Muscle of leg (tissue), 11 donors: ENCODE data around the gene ITGB5. TPM values are rescaled to one million over a fixed set of nuclear protein-coding genes. Genes with fewer than 3 reads are reported as not detected.
A peak's percentile ranks its signal among the peaks of the same experiment; 100 is the strongest.

ENCODE experiments used
- DNase-seq: peaks from one replicate; pipeline ENCODE4 v3.0.0; 2013
- H3K27ac ChIP-seq: one replicate; pipeline ENCODE4 v1.5.1; 2013; ENCODE audit warnings: mild to moderate bottlenecking, low read length, control low read depth
- H3K27me3 ChIP-seq: one replicate; pipeline ENCODE4 v1.6.1; 2013; ENCODE audit warnings: low read length; ENCODE audit not compliant: control insufficient read depth, insufficient read depth
- H3K36me3 ChIP-seq: one replicate; pipeline ENCODE4 v1.6.1; 2013; ENCODE audit warnings: low read length; ENCODE audit not compliant: control insufficient read depth, insufficient read depth
- H3K4me1 ChIP-seq: one replicate; pipeline ENCODE4 v1.6.1; 2013; ENCODE audit warnings: low read length; ENCODE audit not compliant: control insufficient read depth, insufficient read depth
- H3K4me3 ChIP-seq: one replicate; pipeline ENCODE4 v1.5.1; 2013; ENCODE audit warnings: low read length, control low read depth
- H3K9me3 ChIP-seq: replicated peaks from 2 replicates; pipeline ENCODE4 v1.6.1; 2013; ENCODE audit warnings: low read depth, low read length; ENCODE audit not compliant: control insufficient read depth
- WGBS: methylation state at CpG from one replicate; pipeline ENCODE4 v1.1.5; 2013; ENCODE audit warnings: missing lambda C conversion rate; ENCODE audit not compliant: insufficient coverage; 5-methylcytosine and 5-hydroxymethylcytosine counted together
- polyA plus RNA-seq, 8 donors: library from polyadenylated mRNA; unstranded; fragments of 120-200 nt; gene quantifications; one replicate each; pipeline versions ENCODE4 v1.2.1 to v1.2.3, GENCODE V29; 2013; ENCODE audit warnings: inconsistent platforms in 1 of 8, low replicate concordance in 1 of 8; ENCODE audit not compliant: insufficient read length in 8 of 8, insufficient read depth in 1 of 8
- total RNA-seq: library from RNA; stranded (reverse); fragments of 120-200 nt; gene quantifications from one replicate; pipeline ENCODE4 v1.2.4, GENCODE V29; 2013

ITGB5 gene
- total and polyA plus RNA-seq, 9 donors: 14.3 to 60.4 (median 30.6) TPM

DNA sequence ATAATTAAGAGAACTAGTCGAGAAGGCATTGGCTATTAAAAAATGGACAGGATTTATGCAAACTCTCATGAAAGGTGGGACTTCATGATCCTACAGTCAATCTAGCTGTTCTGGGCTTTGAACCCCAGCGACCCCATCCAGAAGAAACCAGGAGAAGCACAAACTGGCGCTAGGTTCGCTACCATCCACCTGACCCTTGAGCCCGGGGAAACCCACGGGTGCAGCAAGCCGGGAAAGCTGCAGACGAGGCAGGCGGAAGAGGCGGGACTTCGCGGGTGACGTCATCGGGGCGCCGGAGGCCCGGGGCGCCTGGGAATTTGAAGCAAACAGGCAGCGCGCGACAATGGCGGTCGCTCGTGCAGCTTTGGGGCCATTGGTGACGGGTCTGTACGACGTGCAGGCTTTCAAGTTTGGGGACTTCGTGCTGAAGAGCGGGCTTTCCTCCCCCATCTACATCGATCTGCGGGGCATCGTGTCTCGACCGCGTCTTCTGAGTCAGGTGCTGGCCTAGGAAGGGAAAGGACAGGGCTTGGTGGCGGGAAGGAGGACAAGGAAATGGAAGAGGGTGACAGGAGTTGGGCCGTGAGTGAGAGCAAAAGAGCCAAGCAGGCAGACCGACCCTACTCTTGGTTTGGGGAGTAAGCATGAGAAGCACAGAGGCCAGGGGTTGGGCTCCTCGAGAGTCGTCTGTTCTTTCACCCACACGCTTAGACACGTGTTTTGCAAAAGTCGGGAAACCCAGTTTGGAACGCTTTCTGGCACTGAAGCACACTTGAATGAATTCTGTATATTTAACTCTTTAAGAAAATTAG, 156.8 kb downstream of the ITGB5 start, which contains the start of gene UMPS:
Gene UMPS, plus strand, starts transcription at position 324 of the 812 bp plus-strand sequence. Its CDS starts 20 bp downstream, at position 344.
- peaks cover 9% of the 10 kb centered on the region for H3K36me3 ChIP-seq
- peak; percentile 94 for DNase-seq
- H3K27ac ChIP-seq: peak within 1 kb of the TSS; percentile 75
- H3K4me3 ChIP-seq: peak within 1 kb of the TSS; percentile 92
- 0% methylated on average over 31 of the region's 44 CpGs for WGBS
- H3K4me1 ChIP-seq: peaks cover 14% of the 10 kb centered on the region
- H3K27me3 ChIP-seq: peaks cover 7% of the 10 kb centered on the region
- H3K9me3 ChIP-seq: no peaks in the 10 kb centered on the region

DNA sequence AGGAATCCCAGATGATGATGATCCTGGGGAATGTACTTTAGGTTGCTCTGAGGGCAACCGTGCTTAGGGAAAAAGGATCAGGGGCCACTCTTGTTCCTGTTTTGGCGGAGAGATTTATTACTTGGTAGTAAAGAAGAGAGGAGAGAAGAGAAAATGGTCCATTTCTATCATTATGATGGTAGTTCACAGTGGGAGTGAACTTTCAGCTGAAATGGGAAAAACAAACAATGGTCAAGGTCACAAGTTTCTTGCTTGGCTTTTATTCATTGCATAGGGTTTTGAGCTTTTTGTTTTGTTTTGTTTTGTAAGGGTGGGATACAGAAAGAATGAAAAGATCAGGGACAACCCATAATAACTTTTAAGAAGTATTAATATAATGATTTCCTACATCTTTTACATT, 164.6 kb downstream of the ITGB5 start:
- no peak overlapping the region for H3K27ac ChIP-seq
- DNase-seq: no peak
- H3K4me1 ChIP-seq: no peaks in the 10 kb centered on the region
- 59% methylated on average over 2 of the region's 2 CpGs for WGBS
- peaks cover 9% of the 10 kb centered on the region for H3K27me3 ChIP-seq
- no peaks in the 10 kb centered on the region for H3K9me3 ChIP-seq
- H3K4me3 ChIP-seq: no peak overlapping the region
- peaks cover 3% of the 10 kb centered on the region for H3K36me3 ChIP-seq

DNA sequence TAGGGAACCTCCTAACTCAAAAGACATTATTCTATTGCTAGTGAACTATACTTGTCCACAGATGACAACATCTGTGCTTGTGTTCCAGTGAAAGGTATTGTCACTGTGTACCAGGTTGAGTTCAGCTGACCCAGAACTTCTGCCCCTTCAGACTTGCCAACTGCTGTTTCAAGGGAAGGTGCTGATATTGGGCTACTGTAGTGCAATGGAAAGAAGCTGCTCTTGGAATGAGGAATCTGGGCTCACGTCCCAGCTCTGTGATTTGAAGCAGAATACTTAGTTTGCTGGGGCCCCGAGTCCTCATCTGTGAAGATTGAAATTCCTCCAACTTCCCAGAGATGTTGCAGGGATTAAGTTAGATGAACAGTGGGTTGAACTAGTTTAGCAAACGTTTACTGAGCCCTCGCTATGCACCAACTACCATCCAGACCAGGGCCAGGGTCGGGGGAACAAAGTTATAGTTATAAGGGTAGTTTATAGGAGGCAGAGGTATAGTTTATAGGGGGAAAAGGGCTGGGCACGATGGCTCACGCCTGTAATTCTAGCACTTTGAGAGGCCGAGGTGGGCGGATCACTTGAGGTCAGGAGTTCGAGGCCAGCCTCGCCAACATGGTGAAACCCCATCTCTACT, 172.8 kb downstream of the ITGB5 start:
- H3K9me3 ChIP-seq: no peaks in the 10 kb centered on the region
- H3K27me3 ChIP-seq: no peaks in the 10 kb centered on the region
- H3K4me1 ChIP-seq: no peaks in the 10 kb centered on the region
- DNase-seq: peak; percentile 63
- H3K4me3 ChIP-seq: no peak overlapping the region
- peaks cover 3% of the 10 kb centered on the region for H3K36me3 ChIP-seq
- H3K27ac ChIP-seq: no peak overlapping the region
- WGBS: 37% methylated on average over 4 of the region's 11 CpGs

Other genes starting within 250 kb of the ITGB5 start
- gene UMPS, start 156.9 kb downstream of the ITGB5 start, total RNA-seq: 20.5 TPM
- gene UMPS, start 156.9 kb downstream of the ITGB5 start, polyA plus RNA-seq: 10 to 100 TPM; 17.2 to 27.3 (median 19.5) TPM
- not detected for gene MUC13, start 47.4 kb upstream of the ITGB5 start, total RNA-seq
- gene MUC13, start 47.4 kb upstream of the ITGB5 start, polyA plus RNA-seq: 10 to 100 TPM in 2 of 8 donors, under 1 TPM in 3, not detected in 3; 0.14 to 80.9 (median 0.42) TPM
- 21.8 TPM for gene HEG1, start 168.6 kb upstream of the ITGB5 start, total RNA-seq
- gene HEG1, start 168.6 kb upstream of the ITGB5 start, polyA plus RNA-seq: 10 to 100 TPM; 19.3 to 43.4 (median 33.2) TPM